DMS114 treated with DMSO at 0.1 percent for 48 hours (cell line): Measurements from ENCODE around the gene CDCP2.

Experiments used
- DNase-seq: peaks from one replicate; lab custom pipeline; 2025; ENCODE audit not compliant: unreplicated experiment; lab: John Stamatoyannopoulos, UW

Gene CDCP2

DNA sequence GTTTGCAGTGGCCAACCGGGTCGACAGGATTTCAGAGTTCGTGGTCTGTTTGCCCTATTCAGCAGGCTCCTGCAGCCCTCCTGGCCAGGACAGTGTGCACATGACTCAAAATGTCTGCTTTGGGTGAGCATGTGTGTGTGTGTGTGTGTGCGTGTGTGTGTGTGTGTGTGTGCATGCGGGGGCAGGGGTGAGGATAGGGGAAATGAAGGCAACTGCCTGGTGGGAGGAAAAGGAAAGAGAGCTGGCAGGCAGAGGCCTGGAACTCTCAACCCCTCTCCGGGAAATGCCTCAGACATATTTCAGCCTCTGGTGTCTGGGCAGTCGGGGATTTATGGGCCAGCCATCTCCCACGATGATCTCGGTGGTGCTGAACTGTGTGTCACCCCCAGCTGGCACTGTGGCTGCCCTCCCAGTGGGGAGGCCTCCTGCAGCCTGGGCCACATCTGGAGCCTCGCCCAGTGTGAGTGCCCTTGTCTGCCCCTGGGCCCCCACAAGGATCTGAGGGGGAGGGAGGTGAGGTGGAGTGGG, 15.2 kb downstream of the CDCP2 start:
- no peak for DNase-seq

DNA sequence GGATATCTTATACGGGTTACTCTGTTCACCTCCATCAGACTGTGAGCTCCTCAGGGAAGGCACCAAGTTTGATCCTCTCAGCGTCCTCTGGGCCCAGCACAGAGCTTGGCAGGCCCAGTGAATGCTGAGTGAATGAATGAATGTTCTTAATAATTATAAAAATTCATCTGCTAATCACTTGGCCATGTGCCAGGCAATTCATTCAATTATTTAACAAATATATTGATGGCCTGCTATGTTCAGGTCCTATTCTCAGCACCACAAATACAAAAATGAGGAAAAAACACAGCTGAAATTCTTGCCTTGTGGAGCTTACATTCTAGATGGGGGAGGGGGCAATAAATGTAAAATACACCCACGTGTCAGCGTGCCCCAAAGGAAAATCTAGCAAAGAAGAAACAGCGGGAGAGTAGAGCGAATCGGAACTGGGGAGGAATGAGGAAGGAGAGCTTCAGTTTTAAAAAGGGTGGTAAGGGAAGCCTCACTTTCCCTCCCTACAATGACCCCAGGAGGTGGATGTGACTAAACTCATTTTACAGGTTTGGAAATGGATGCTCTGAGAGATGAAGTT, 15.8 kb downstream of the CDCP2 start:
- no peak for DNase-seq

DNA sequence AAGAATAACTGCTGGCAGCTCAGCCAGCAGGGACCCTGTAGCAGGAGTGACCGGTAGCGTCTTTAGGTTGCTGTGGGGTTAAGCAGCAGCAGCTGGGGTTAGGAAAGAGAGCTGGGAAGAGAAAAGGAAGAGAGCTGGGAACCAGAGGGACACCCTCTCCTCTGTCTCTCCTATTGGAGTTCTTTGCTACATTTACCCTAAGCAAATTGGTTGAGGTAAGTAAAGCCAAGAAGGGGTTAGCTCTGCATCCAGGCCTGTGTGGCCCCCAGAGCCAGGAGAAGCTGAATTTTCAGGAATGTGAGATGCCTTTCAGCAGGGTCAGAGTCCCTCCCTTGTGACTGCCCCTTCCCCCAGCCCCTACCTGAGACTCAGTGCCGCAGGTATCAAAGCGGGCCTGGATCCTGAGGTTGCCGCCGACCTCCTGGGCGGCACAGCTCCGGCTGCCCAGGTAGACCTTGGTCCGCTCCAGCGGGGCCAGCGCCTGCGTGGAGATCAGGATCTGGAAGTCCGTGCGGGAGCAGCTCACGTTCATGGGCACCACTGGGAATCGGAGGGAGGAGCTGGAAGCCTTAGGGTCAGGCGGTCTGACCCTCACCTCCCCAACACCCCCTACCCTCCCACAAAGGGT, 16.4 kb downstream of the CDCP2 start:
- no peak for DNase-seq

DNA sequence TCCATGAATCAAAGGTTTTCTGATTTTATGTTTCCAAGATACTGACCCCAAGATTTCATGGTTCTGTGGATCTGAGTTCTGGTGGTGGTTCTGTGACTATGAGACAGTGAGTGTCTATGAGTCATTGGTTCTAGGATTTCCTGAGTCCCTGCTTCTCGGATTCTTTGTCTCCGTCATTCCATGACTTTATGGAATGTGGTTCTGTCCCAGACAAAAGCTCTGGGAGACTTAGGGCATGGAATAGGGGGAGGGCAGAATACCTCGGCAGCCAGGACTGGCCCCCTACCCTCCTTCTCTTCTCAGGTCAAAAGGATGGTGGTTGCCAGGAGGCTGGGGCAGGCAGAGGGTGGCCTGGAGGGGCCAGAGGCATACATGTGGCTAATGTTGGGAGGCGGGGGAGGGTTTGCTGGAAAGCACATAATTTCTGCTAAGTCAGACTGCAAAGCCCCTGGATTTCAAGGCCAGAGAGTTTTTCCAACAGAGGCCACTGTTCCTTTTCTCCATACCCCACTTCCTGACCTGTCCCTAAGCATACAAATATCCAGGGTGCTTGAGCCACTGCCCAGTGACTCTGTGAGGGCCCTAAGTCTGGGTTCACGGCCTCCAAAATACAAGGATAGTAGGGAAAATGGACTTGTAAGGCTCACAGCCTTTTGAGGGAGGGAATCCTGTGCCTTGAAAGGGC, 17.2 kb downstream of the CDCP2 start:
- no peak for DNase-seq

DNA sequence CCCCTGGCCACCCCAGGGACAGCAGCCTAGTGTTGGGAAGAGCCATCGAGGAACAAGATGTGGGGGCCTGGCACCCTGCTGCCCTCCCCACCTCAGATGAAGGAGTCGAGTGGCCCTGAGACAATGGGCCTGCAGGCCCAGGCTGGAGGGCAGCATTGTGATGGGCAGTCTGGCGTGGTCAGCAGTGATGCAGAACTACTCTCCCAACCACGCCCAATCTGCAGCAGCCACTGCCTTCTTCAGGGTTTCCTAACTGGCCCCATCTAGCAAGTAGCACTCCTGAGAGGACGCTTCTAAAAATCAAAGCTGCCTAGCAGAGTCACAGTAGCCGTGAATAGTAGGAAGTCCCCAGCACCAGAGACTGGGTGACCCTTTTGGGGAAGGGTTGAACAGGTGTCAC, 18.5 kb downstream of the CDCP2 start:
- DNase-seq: no peak

DNA sequence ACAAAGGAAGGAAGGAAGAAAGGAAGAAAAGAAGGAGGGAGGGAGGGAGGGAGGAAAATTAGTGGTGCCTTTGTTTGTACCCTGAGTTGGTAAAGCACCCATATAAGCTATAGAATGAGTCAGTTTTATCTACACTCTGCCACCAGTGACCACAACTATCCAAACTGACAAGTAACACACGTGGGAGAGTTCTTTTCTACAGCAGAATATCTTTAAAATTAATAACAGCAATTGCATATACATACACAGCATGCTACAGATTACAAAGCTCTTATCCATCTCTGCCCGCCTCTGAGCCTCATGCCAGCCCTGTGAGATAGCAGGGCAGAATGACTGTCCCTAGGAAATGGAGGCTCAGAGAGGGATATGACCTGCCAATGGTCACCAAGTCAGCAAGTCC, 20.3 kb downstream of the CDCP2 start:
- no peak for DNase-seq

DNA sequence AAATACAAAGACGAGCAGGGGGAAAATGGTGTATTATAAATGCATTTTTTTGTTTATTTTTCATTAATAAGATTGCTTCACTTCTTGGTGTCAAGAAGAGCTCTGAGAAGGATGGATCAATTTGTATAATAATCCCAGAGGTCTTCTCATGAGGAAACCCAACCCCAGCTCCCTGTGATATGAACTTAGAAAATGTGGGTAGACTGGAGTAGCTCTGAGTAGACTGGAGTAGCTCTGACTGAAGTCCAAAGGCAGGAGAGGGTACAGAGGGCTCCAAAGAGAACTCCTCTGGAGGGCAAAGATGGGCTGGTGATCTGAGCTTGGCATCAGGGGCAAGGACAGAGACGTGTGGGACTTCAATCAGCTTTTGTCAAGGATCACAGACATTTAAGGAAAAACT, 21.4 kb downstream of the CDCP2 start:
- no peak for DNase-seq

DNA sequence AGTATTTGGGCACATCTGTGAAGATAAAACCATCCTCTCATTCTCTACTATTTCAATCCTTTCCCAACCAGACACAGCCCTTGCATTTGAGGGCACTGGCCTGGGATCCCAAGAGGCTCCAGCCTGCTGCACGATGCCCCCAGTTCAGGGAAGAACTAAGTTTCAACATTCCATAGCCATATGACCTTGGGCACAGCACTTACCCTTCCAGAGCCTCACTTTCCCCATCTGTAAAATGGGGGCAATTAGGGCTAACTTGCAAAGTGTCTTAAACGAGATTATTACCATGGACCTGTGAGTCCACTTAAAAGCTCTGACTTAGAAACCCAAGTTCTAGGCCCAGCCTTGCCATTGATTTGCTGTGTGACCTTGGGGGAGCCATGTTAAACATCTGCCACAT, 22.9 kb downstream of the CDCP2 start:
- DNase-seq: no peak

DNA sequence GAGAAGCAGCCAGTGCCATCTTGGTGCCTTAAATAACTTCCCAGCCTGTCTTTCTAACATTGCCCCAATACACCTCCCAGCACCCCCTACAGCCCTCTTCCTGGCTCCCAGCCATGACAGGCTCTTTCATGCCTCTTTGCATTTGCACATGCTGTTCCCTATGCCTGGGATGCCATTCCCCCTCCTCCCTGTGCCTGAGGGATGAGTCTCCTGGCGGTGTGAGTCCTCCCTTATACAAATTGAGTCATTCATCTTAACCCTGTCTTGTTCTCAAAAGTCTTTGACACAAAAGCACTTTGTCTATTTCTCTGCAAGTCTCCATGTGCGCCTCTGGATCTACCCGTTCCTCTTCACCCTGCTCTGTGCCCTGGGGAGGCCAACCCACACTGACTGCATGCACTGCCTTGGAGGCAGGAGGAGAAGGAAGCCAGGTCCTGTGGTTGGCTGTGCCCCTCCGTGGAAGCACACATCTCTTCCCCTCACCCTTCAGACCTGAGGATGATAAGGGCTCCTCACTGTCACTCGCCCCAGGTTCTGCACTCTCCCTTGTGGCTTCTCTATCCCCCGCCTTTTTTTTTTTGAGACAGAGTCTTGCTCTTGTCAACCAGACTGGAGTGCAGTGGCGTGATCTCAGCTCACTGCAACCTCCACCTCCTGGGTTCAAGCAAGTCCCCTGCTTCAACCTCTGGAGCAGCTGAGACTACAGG, 25.1 kb downstream of the CDCP2 start:
- DNase-seq: no peak

DNA sequence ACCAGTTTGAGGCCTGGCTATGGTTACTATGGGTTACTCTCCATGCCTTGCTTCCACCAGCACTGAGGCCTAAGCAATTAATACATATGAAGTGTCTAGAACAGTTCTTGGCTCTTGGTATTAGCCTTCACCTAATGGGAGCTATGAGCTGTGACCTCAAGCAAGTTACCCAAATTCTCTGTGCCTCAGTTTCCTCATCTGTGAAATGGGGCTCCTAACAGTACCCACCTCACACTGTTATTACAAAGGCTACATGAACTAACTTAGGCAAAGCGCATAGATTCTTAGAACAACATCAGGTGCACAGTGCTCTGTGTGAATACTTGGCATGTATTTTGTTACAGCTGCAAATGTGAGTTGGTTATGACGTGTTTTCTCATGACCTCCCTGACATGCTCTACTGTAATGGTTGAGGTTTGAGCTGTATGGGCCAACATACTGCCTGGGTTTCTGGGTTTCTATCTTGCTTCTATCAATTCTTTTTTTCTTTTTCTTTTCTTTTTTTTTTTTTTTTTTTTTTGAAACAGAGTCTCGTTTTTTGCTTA, 26.5 kb downstream of the CDCP2 start:
- DNase-seq: no peak

DNA sequence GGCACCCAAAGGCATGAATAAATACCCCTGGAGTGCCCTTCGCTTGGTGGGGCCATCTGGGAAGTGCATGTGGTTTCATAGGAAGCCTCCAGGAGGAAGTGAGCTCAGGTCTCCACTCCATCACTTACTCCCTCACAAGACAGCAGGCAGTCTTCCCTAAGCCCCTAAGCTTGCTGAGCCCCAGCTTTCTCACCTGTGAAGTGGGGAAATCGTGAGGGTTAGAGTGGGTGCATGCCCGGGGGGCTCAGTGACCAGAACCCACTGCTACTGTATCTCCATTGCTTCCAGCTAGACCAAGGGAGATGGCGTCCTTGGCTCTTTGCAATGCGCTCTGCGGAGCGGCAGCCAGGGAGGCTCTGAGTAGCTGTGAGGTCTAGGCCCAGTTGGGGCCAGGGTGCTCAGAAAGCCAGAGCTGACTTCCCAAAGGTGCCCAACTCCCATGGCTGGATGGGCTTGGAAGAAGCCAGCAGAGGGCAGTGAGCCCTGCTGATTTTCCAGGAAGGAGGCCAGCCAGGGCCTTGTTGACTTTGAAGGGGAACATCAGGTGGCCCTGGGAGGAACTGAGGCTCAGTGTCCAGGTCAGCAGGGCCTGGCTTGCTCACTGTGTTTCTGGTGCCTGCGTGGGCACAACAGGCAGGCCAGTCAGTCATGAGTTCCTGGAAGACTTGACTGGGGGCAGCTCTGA, 27.3 kb downstream of the CDCP2 start:
- no peak for DNase-seq

DNA sequence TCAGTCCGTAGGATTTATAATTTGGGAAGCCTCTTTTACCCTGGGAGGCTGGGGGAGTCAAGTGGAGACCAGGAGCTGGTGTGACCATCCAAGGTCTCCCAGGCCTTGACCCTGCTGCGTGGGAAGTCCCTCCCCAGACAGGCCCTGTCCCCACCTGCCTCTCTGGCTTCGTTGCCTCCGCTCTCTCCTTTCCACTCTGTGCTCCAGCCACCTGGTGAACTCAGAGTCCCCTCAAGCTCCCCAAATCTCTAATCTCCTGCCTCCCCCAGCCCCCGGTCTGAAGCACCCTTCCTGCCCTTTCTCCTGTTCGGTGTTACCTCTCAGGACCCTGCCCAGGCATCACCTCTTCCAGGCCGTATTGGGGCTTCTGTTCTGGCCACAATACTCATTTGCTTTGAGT, 27.9 kb downstream of the CDCP2 start:
- no peak for DNase-seq

DNA sequence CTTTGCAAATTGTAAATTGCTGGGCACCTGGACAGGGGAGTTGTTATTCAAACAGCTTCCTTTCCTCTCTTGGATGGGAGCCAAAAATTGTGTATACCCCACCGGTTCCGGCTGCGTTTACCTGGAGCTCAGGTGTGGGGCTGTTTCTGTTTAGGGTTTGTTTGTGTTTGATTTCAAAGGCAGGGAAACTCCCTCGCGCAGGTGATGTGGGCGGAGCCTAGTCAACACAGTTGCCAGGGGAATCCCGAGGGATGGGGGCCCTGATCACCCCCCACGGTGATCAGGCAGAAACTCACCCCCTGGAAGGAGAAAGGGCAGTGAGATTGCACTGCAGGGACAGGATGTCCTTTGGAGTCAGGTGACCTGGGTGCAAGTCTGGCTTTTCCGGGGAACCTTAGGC, 28.3 kb downstream of the CDCP2 start:
- DNase-seq: no peak

DNA sequence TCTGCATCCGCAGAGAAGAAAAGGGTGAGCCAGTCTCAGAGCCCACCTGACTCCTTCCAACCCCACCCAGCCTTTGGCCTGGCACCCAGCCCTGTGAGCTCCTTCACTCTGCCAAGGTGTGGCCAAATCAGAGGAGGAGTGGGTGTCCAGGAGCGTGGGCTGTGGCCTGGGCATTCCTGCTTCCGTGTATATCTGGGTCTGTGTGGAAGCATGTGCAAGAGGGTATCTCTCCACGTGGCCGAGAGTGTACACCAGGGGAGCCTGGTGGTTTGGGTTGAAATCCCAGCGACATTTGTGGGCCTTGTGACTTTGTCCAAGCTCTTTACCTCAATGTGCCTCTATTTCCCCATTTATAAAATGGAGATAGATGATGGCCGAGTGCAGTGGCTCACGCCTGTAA, 29.8 kb downstream of the CDCP2 start:
- no peak for DNase-seq

DNA sequence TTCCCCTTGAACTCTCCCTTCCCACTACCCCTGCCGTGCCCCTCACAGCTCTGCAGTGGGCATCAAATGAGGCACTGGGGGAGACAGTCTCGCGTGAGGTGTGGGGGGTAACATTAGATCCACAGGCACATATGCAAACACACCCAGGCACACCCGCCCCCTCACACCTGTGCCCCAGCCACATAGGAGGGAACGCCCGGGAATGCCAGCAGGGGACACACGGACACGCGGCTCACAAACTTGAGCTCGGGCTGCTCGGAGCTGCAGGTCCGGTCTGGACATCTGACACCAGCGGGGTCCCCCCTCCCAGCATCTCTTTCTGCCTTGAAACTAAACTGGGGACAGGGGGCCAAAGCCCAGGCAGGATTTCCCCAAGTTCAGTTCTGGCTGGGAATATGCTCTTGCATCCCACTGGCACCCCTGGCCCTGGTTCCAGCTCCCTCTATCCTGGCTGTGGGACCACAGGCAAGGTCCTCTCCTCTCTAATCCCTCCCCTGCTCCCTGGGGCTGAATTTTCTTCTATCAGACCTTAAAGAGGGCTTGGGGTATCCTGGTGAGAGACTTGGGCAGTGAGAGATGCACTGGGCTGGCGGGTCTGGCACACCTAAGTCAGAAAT, 30.6 kb downstream of the CDCP2 start:
- DNase-seq: no peak

DNA sequence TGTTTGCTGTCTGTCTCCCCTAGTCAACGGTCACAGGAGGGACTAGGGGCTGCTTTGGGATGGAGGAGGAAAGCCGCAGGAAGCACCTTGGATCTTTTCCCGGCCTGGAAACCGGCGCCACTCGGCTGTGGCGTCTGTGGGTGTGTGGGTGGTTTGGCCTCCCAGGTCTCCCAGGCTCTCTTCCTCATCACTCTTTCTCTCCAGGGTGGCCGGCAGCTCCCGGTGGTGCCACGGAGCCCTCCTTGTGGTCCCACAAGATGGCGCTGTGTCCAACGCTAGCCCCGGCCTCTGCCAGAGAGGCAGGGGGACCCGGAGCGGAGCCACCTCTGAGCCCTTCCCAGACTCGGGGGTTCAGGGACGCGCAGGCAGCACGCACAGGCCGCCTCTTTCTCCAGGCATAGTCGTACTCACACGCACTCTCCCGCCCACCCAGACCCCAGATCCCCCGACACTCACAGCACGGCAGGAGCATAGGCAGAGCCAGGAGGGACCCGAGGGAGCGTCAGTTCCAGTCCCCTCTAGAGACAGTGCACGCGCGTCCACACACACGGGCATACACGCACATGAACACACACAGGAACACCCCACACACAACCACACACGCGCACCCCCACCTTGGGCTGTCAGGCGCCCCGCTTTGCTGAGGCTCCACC, 31.2 kb downstream of the CDCP2 start:
- DNase-seq: peak; percentile 6

DNA sequence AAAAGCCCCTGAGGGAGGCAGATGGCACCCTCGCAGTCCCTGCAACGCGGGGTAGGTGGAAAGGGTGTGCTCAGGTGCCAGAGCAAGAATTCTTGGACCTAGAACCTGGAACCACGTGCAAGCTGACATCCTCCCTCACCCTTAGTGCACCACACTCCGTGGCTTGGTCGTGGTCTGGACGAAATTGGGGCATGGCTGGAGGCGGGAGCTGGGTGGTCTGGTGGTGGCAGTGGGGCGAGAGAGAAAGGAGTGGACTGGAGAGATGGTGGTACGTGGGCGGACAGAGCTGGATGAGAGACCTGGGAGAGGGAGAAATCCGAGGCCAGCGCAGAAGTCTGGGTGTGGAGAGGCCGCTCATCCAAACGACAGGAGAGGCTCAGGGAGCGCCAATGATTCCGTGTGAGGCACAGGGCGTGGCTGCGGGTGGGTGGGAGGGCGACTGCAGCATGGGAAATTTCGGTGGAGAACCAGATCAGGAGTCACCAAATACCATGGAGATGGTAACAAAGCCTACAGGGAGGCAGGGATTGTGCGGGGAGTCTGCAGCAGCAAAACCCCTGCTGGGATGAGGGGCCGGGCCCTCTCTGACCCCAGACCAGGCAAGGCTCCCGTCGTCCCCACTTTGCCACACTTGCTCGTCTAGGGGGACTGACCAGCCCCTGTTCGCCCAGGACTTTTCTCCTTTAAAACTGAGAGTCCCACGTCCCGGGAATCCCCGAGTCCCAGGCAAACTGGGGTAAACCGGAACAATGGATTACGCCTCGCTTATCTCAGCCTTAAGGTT, 31.9 kb downstream of the CDCP2 start:
- DNase-seq: no peak

DNA sequence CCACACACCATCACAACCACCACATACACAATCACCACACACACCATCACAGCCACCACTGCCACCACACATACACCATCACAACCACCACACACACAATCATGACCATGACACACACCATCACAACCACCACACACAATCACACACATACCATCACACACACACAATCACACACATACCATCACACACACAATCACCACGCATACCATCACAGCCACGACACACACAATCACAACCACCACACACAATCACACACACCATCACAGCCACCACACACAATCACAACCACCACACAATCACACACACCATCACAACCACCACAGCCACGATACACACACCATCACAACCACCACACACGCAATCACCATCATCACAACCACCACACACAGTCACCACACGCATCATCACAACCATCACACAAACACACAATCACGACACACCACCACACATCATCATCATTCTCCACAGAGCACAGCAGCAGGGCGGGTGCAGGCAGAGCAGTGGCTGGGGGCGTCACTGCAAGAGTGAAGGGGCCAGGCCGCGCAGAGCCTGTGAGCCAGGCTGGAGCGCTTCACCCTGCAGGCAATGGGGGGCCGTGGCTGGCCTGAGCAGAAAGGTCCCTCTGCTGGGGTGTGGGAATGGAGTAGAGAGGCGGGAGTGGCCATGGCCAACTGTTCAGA, 32.6 kb downstream of the CDCP2 start:
- no peak for DNase-seq

DNA sequence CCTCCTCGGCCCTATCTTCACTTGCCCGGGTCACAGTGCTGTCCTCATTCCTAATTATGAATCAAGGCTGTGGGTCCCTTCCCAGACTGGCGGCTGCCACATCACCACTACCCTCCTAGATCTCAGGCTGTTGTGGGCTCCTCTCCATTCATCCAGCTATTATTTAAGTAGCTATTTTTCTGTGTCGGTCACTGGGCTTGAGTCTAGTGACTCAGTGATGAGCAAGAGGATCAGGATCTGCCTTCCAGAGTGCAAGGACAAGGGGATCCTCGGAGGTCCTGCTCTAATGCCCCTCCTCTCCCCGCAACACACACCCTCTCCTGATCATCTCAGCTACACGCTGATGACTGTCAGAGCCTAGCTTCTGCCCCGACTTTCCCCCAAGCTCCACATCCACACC, 34.1 kb downstream of the CDCP2 start:
- DNase-seq: no peak
